Stomach (tissue), 9 donors: Measurements from ENCODE around the gene BUB1. TPM values are rescaled to one million over a fixed set of nuclear protein-coding genes. Genes with fewer than 3 reads are reported as not detected.

Source experiments
- DNase-seq, 2 donors: peaks; one replicate each; pipeline versions ENCODE4 v3.0.0 to v3.0.0-alpha.2; 2013 to 2019
- H3K27ac ChIP-seq, 5 donors: fragments of 200-600 bp in 4 of 5; sonication (generic) in 4 of 5; one replicate each; pipeline ENCODE4 v1.5.1; 2013 to 2019; ENCODE audit warnings: mild to moderate bottlenecking in 1 of 5, moderate library complexity in 1 of 5
- H3K27me3 ChIP-seq, 3 donors: fragments of 200-600 bp; sonication (generic); one replicate each; pipeline ENCODE4 v1.5.1; 2017 to 2019; ENCODE audit warnings: mixed run types in 1 of 3
- H3K36me3 ChIP-seq, 4 donors: fragments of 200-600 bp; sonication (generic); 1 replicate in 3 of 4; 2 replicates in 1 of 4; pipeline ENCODE4 v1.5.1; 2016 to 2019
- H3K4me1 ChIP-seq, 4 donors: fragments of 200-600 bp; sonication (generic); one replicate each; pipeline ENCODE4 v1.5.1; 2016 to 2019
- H3K4me3 ChIP-seq, 4 donors: fragments of 200-600 bp; sonication (generic) in 3 of 4; one replicate each; pipeline ENCODE4 v1.5.1; 2016 to 2019; ENCODE audit warnings: mild to moderate bottlenecking in 1 of 4
- H3K9me3 ChIP-seq, 4 donors: fragments of 200-600 bp; sonication (generic); one replicate each; pipeline ENCODE4 v1.5.1; 2016 to 2019
- CTCF ChIP-seq, 7 experiments: fragments of 450-650 bp in 4 of 7; fragments of 200-600 bp in 3 of 7; sonication (generic) in 3 of 7; IDR thresholded peaks; one replicate each; pipeline ENCODE4 v1.5.1; 2016 to 2019; ENCODE audit warnings: antibody characterized with exemption in 7 of 7, control low read depth in 2 of 7, mild to moderate bottlenecking in 1 of 7
- EP300 ChIP-seq: sonication (generic); formaldehyde crosslinking; IDR thresholded peaks from one replicate; pipeline ENCODE4 v1.6.1; 2017; ENCODE audit warnings: antibody characterized with exemption
- POLR2A ChIP-seq, 4 donors: fragments of 450-650 bp; IDR thresholded peaks; one replicate each; pipeline ENCODE4 v1.6.1; 2016; ENCODE audit warnings: antibody characterized with exemption in 4 of 4, control low read depth in 2 of 4, mild to moderate bottlenecking in 1 of 4, moderate library complexity in 1 of 4
- POLR2AphosphoS5 ChIP-seq, 3 donors: sonication (generic); formaldehyde crosslinking; IDR thresholded peaks; one replicate each; pipeline ENCODE4 v1.6.1; 2016; ENCODE audit warnings: antibody characterized with exemption in 3 of 3
- WGBS, 5 donors: extraction: QIAGEN DNeasy Blood & Tissue Kit in 3 of 5; methylation state at CpG; one replicate each; pipeline versions ENCODE4 v1.1.5 to v1.1.7; 2013 to 2018; 5-methylcytosine and 5-hydroxymethylcytosine counted together
- intact Hi-C: fragments of 100-400 bp; cut with DNase I; formaldehyde crosslinking; loops from one replicate; pipeline ENCODE4 v1.15.1; 2023; ENCODE audit warnings: low total_unique reads
- polyA plus RNA-seq, 3 donors: library from polyadenylated mRNA; stranded (reverse); fragments of 200-250 nt; gene quantifications; one replicate each; pipeline ENCODE4 v1.2.3, GENCODE V29; 2013
- total RNA-seq, 5 donors: library from RNA; depleted of rRNA; stranded (reverse); fragments of >200 nt; gene quantifications; one replicate each; pipeline versions ENCODE4 v1.1.0 to v1.2.3, GENCODE V29; 2014 to 2016
- donor health status: healthy with polysubstance abuse.
- donor health status: Bipolar disorder and iron deficiency.
- donor health status: healthy.

BUB1 gene
- total and polyA plus RNA-seq, 8 donors: 0.29 to 11.1 (median 2.5) TPM

GRCh38 chr2:110725370-110725769 is 47.5 kb upstream of the BUB1 start:
- 94 to 98% (median 95%) methylated on average over 9 of the region's 9 CpGs for WGBS, 5 donors

GRCh38 chr2:110724820-110725219 is 47.0 kb upstream of the BUB1 start:
- Histone ChIP-seq H3K36me3 (no peaks in the 10 kb centered on the region), H3K4me3 (no peak overlapping the region), H3K4me1 (no peaks in the 10 kb centered on the region), H3K27me3 (no peaks in the 10 kb centered on the region), H3K27ac (no peak overlapping the region), H3K9me3 (no peaks in the 10 kb centered on the region)
- 59 to 84% (median 70%) methylated on average over 2 of the region's 2 CpGs for WGBS, 5 donors
- DNase-seq: no peak
- intact Hi-C loops: no loop called here
- TF ChIP-seq POLR2AphosphoS5 (IDR thresholded peaks at IDR 0.05) (no peak), EP300 (no peak), CTCF (IDR thresholded peaks at IDR 0.05) (no peak), POLR2A (IDR thresholded peaks at IDR 0.05) (no peak)

More at GRCh38 chr2:110725370-110725769, 47.5 kb upstream of the BUB1 start:
- no peaks in the 10 kb centered on the region for H3K36me3 ChIP-seq
- no peaks in the 10 kb centered on the region for H3K9me3 ChIP-seq
- no peak overlapping the region for H3K27ac ChIP-seq
- no peak for DNase-seq
- intact Hi-C loops: no loop called here
- H3K4me3 ChIP-seq: no peak overlapping the region
- peaks cover 0 to under 1% (median 0%) of the 10 kb centered on the region in 3 donors for H3K27me3 ChIP-seq
- no peaks in the 10 kb centered on the region for H3K4me1 ChIP-seq
- no peak for TF ChIP-seq POLR2AphosphoS5 (IDR thresholded peaks at IDR 0.05)

GRCh38 chr2:110720547-110720946 is 42.7 kb upstream of the BUB1 start:
- 64 to 79% (median 73%) methylated on average over 5 of the region's 5 CpGs for WGBS, 5 donors
- peaks cover 0 to 12% (median 4%) of the 10 kb centered on the region in 4 donors for H3K4me1 ChIP-seq
- TF ChIP-seq POLR2AphosphoS5 (IDR thresholded peaks at IDR 0.05) (no peak), CTCF (IDR thresholded peaks at IDR 0.05) (no peak), EP300 (no peak), POLR2A (IDR thresholded peaks at IDR 0.05) (no peak)
- H3K36me3 ChIP-seq: no peaks in the 10 kb centered on the region
- no peak overlapping the region for H3K27ac ChIP-seq
- no peak overlapping the region for H3K4me3 ChIP-seq
- no peaks in the 10 kb centered on the region for H3K27me3 ChIP-seq
- intact Hi-C loops: no loop called here
- DNase-seq: no peak
- H3K9me3 ChIP-seq: no peaks in the 10 kb centered on the region

- H3K36me3 ChIP-seq: no peaks in the 10 kb centered on the region
- 66 to 81% (median 72%) methylated on average over 2 of the region's 2 CpGs for WGBS, 5 donors
- TF ChIP-seq POLR2AphosphoS5 (IDR thresholded peaks at IDR 0.05): no peak
- no peak for TF ChIP-seq POLR2A (IDR thresholded peaks at IDR 0.05)
- no peak for TF ChIP-seq CTCF (IDR thresholded peaks at IDR 0.05)
- TF ChIP-seq EP300: no peak
- no peak for DNase-seq
- intact Hi-C loops: no loop called here
- no peak overlapping the region for H3K27ac ChIP-seq
- no peaks in the 10 kb centered on the region for H3K27me3 ChIP-seq
- peaks cover 0 to 12% (median 4%) of the 10 kb centered on the region in 4 donors for H3K4me1 ChIP-seq
- H3K9me3 ChIP-seq: no peaks in the 10 kb centered on the region
- H3K4me3 ChIP-seq: no peak overlapping the region
Measured at GRCh38 chr2:110718990-110719389, 41.1 kb upstream of the BUB1 start.

GRCh38 chr2:110718382-110718781 is 40.5 kb upstream of the BUB1 start:
- TF ChIP-seq POLR2AphosphoS5 (IDR thresholded peaks at IDR 0.05) (no peak), EP300 (no peak), POLR2A (IDR thresholded peaks at IDR 0.05) (no peak), CTCF (IDR thresholded peaks at IDR 0.05) (no peak)
- H3K36me3 ChIP-seq: no peaks in the 10 kb centered on the region
- H3K4me1 ChIP-seq: peaks cover 0 to 12% (median 4%) of the 10 kb centered on the region in 4 donors
- H3K4me3 ChIP-seq: no peak overlapping the region
- H3K27me3 ChIP-seq: no peaks in the 10 kb centered on the region
- 77 to 90% (median 80%) methylated on average over 2 of the region's 2 CpGs for WGBS, 5 donors
- intact Hi-C loops: no loop called here
- no peaks in the 10 kb centered on the region for H3K9me3 ChIP-seq
- no peak overlapping the region for H3K27ac ChIP-seq
- DNase-seq: no peak
